Measurements from ENCODE around the gene LAMA4. TPM values are rescaled to one million over a fixed set of nuclear protein-coding genes. Genes with fewer than 3 reads are reported as not detected.

Gene LAMA4
- total and polyA plus RNA-seq, 4 donors, result 2.1 to 6.0 (median 3.5) TPM

DNA sequence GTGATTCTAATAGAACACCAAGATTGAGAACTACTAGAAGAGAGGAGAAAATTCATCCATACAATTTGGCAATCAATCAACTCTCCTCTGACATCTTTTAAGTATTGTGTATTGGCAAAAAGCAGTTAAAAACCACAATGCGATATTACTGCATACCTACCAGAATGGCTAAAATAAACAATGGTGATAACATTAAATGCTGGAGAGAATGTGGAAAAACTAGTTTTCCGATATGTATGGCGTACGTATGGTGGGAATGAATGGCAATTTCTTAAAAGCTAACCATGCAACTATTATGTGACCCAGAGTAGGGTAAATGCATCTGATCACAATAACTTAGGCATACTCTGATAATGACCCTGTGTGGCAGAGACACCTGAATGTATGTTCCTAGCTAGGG lies 29.3 kb upstream of the LAMA4 start:
- DNase-seq (ENCODE audit: low spot score), result no peak
- peaks cover 0 to 2% (median 0%) of the 10 kb centered on the region in 4 donors for H3K4me1 ChIP-seq (ENCODE audit: control insufficient read depth in 4 of 4, insufficient read depth in 4 of 4, low read length in 3 of 4)
- no peak overlapping the region for H3K9ac ChIP-seq (ENCODE audit: low read depth in 1 of 2, low read length in 2 of 2)

DNA sequence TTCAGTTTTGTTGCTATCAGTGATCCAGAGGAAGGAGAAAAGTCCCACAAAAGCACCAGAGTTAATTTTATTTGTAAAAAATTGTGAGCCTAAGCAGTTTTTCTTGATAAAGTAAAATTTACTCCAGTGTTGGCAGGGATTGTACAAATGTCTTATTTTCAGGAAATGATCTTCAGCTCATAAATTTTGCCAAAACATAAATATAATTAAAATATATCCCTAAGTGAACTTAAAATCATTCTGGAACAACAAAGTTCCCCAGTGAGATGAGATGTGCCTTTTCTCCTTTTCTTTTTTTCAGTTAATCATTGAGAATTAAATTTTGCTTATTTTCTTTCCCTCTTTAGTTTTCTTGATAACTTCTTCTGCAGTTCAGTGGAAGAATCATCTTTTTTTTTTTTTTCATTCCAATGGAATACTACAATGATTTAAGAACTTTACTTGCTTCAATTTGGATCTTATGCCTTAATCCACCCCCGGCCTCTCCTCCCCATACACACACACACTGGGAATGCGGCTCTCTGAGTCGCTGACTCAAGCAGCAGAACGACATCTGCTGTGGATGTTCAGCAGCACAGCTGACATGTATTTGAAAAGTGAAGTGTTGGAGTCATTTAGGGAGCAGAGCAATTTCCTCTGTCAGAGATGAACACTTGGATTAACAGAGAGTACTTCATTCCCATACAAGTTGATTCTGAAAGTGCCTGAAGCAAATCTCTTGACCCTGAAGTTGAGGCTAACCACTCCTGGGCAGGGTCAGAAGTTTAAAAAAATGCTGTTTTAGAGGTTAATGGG lies 27.7 kb upstream of the LAMA4 start:
- DNase-seq (ENCODE audit: low spot score), result no peak
- Histone ChIP-seq H3K9ac (ENCODE audit: low read depth in 1 of 2, low read length in 2 of 2) (no peak overlapping the region), H3K27ac (ENCODE audit: low read depth in 1 of 2, low read length in 2 of 2) (peak overlapping the region in 1 of 2 donors; percentile 31), H3K27me3 (ENCODE audit: control insufficient read depth in 4 of 4, insufficient read depth in 4 of 4, low read length in 3 of 4) (no peaks in the 10 kb centered on the region), H3K36me3 (ENCODE audit: control insufficient read depth in 4 of 4, insufficient read depth in 3 of 4, low read depth in 1 of 4, low read length in 3 of 4) (no peaks in the 10 kb centered on the region), H3K9me3 (ENCODE audit: control insufficient read depth in 4 of 4, low read length in 3 of 4) (no peaks in the 10 kb centered on the region), H3K4me1 (ENCODE audit: control insufficient read depth in 4 of 4, insufficient read depth in 4 of 4, low read length in 3 of 4) (peaks cover 0 to 2% (median 0%) of the 10 kb centered on the region in 4 donors), H3K4me3 (ENCODE audit: low read depth in 1 of 3, low read length in 3 of 3) (no peak overlapping the region)
- 60% methylated on average over 4 of the region's 4 CpGs for WGBS
- TF ChIP-seq FOXA1 (IDR thresholded peaks at IDR 0.05) (no peak), YY1 (IDR thresholded peaks at IDR 0.05) (no peak), RXRA (IDR thresholded peaks at IDR 0.05) (peak; percentile 17 to 35), GABPA (IDR thresholded peaks at IDR 0.05 in 1 of 2, conservative IDR thresholded peaks at IDR 0.05 in 1 of 2) (no peak), RAD21 (IDR thresholded peaks at IDR 0.05) (peak; percentile 46 to 70), HNF4A (conservative IDR thresholded peaks at IDR 0.05) (no peak)
- TF ChIP-seq, protein P1, sequence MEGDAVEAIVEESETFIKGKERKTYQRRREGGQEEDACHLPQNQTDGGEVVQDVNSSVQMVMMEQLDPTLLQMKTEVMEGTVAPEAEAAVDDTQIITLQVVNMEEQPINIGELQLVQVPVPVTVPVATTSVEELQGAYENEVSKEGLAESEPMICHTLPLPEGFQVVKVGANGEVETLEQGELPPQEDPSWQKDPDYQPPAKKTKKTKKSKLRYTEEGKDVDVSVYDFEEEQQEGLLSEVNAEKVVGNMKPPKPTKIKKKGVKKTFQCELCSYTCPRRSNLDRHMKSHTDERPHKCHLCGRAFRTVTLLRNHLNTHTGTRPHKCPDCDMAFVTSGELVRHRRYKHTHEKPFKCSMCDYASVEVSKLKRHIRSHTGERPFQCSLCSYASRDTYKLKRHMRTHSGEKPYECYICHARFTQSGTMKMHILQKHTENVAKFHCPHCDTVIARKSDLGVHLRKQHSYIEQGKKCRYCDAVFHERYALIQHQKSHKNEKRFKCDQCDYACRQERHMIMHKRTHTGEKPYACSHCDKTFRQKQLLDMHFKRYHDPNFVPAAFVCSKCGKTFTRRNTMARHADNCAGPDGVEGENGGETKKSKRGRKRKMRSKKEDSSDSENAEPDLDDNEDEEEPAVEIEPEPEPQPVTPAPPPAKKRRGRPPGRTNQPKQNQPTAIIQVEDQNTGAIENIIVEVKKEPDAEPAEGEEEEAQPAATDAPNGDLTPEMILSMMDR (IDR thresholded peaks at IDR 0.05; ENCODE audit: low read depth, low read length, missing input control), result peak; percentile 10
- TF ChIP-seq, protein P2, sequence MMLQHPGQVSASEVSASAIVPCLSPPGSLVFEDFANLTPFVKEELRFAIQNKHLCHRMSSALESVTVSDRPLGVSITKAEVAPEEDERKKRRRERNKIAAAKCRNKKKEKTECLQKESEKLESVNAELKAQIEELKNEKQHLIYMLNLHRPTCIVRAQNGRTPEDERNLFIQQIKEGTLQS (IDR thresholded peaks at IDR 0.05), result no peak

More for the DNA sequence above, 29.3 kb upstream of the LAMA4 start:
- no peaks in the 10 kb centered on the region for H3K9me3 ChIP-seq (ENCODE audit: control insufficient read depth in 4 of 4, low read length in 3 of 4)
- no peaks in the 10 kb centered on the region for H3K36me3 ChIP-seq (ENCODE audit: control insufficient read depth in 4 of 4, insufficient read depth in 3 of 4, low read depth in 1 of 4, low read length in 3 of 4)
- TF ChIP-seq SP1 (IDR thresholded peaks at IDR 0.05) (no peak), HNF4A (conservative IDR thresholded peaks at IDR 0.05) (no peak), GABPA (IDR thresholded peaks at IDR 0.05 in 1 of 2, conservative IDR thresholded peaks at IDR 0.05 in 1 of 2) (no peak), NR2F2 (IDR thresholded peaks at IDR 0.05) (no peak), RAD21 (IDR thresholded peaks at IDR 0.05) (no peak), YY1 (IDR thresholded peaks at IDR 0.05) (no peak), RXRA (IDR thresholded peaks at IDR 0.05) (no peak), FOXA2 (IDR thresholded peaks at IDR 0.05) (no peak), HNF4G (IDR thresholded peaks at IDR 0.05) (no peak)
- TF ChIP-seq, protein P1 (IDR thresholded peaks at IDR 0.05; ENCODE audit: low read depth, low read length, missing input control), result no peak
- TF ChIP-seq, protein P3, sequence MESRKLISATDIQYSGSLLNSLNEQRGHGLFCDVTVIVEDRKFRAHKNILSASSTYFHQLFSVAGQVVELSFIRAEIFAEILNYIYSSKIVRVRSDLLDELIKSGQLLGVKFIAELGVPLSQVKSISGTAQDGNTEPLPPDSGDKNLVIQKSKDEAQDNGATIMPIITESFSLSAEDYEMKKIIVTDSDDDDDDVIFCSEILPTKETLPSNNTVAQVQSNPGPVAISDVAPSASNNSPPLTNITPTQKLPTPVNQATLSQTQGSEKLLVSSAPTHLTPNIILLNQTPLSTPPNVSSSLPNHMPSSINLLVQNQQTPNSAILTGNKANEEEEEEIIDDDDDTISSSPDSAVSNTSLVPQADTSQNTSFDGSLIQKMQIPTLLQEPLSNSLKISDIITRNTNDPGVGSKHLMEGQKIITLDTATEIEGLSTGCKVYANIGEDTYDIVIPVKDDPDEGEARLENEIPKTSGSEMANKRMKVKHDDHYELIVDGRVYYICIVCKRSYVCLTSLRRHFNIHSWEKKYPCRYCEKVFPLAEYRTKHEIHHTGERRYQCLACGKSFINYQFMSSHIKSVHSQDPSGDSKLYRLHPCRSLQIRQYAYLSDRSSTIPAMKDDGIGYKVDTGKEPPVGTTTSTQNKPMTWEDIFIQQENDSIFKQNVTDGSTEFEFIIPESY (IDR thresholded peaks at IDR 0.05), result no peak
- H3K4me3 ChIP-seq (ENCODE audit: low read depth in 1 of 3, low read length in 3 of 3), result no peak overlapping the region
- no peak overlapping the region for H3K27ac ChIP-seq (ENCODE audit: low read depth in 1 of 2, low read length in 2 of 2)
- no peaks in the 10 kb centered on the region for H3K27me3 ChIP-seq (ENCODE audit: control insufficient read depth in 4 of 4, insufficient read depth in 4 of 4, low read length in 3 of 4)
- WGBS, result 94% methylated on average over 4 of the region's 4 CpGs

All from liver (tissue), 9 donors.